ENCODE measurements around the gene MCM8.

- TF ChIP-seq EZH2phosphoT487 (IDR thresholded peaks at IDR 0.05; ENCODE audit: insufficient read depth, low read depth) (no peak), EZH2 (IDR thresholded peaks at IDR 0.05; ENCODE audit: insufficient read depth, poor library complexity, severe bottlenecking) (no peak)
Observed at GRCh38 chr20:5967469-5967868, 17.0 kb downstream of the MCM8 start.

All from GM23248 (cell line).